T-helper 2 cell (primary cell): ENCODE data around the gene MX2.
"Not testable (repeated sequence)": the region's sequence is repeated elsewhere in the genome, so short reads cannot be mapped to it uniquely, and the experiment has no call there.

Experiments used
- DNase-seq, 5 experiments: peaks; one replicate each; pipeline versions ENCODE4 v3.0.0 to v3.0.0-alpha.2; 2012 to 2022

The MX2 gene

GRCh38 chr21:41418393-41418792, 56.6 kb downstream of the MX2 start:
- DNase-seq, result no peak

- no peak for DNase-seq
Observed at GRCh38 chr21:41418956-41419680, 57.3 kb downstream of the MX2 start.

- peak in 4 of 5 experiments; percentile 25 to 39 (median 34) for DNase-seq
Observed at GRCh38 chr21:41419921-41420862, 58.4 kb downstream of the MX2 start.

GRCh38 chr21:41420998-41421397, 59.2 kb downstream of the MX2 start:
- DNase-seq, result not testable (repeated sequence)

- no peak for DNase-seq
Observed at GRCh38 chr21:41422546-41423304, 60.9 kb downstream of the MX2 start.

- not testable (repeated sequence) for DNase-seq
Observed at GRCh38 chr21:41423305-41423636, 61.4 kb downstream of the MX2 start.

GRCh38 chr21:41425588-41425953, 63.7 kb downstream of the MX2 start:
- no peak for DNase-seq

- peak; percentile 63 to 85 (median 78) for DNase-seq
Observed at GRCh38 chr21:41425954-41426675, 64.3 kb downstream of the MX2 start, which contains the start of gene MX1. Gene MX1, plus strand, starts transcription at chr21:41426239. Its CDS starts 5,832 bp downstream, at chr21:41432071.

GRCh38 chr21:41426676-41427404, 65.0 kb downstream of the MX2 start:
- no peak for DNase-seq

GRCh38 chr21:41427556-41427955, 65.7 kb downstream of the MX2 start:
- DNase-seq, result no peak

- DNase-seq, result no peak
Observed at GRCh38 chr21:41428311-41428710, 66.5 kb downstream of the MX2 start.

GRCh38 chr21:41428847-41429246, 67.0 kb downstream of the MX2 start:
- no peak for DNase-seq

- no peak for DNase-seq
Observed at GRCh38 chr21:41429305-41429704, 67.5 kb downstream of the MX2 start.

GRCh38 chr21:41429925-41430491, 68.2 kb downstream of the MX2 start:
- no peak for DNase-seq

GRCh38 chr21:41431788-41432548, 70.1 kb downstream of the MX2 start:
- no peak for DNase-seq

- no peak for DNase-seq
Observed at GRCh38 chr21:41432562-41433460, 71.0 kb downstream of the MX2 start.

- DNase-seq, result no peak
Observed at GRCh38 chr21:41433566-41433965, 71.7 kb downstream of the MX2 start.

- DNase-seq, result no peak
Observed at GRCh38 chr21:41435706-41436105, 73.9 kb downstream of the MX2 start.

- no peak for DNase-seq
Observed at GRCh38 chr21:41437729-41438128, 75.9 kb downstream of the MX2 start.
